Common myeloid progenitor, CD34-positive (primary cell): ENCODE data around the gene WNT10A.
A peak's percentile ranks its signal among the peaks of the same experiment; 100 is the strongest.

ENCODE experiments used
- CTCF ChIA-PET: fragments of 350-600 bp; sonication (Branson Sonifier 250); formaldehyde crosslinking; loops from one replicate; lab custom pipeline; 2021; ENCODE audit warnings: antibody characterized with exemption; lab: Charles Lee
- POLR2A ChIA-PET: fragments of 350-600 bp; sonication (Branson Sonifier 250); formaldehyde crosslinking; loops from one replicate; lab custom pipeline; 2021; ENCODE audit warnings: antibody characterized with exemption; lab: Charles Lee
- DNase-seq, 3 donors: peaks; one replicate each; pipeline versions ENCODE4 v3.0.0 to v3.0.0-alpha.2; 2013
- H3K27ac ChIP-seq, 2 experiments: 1 replicate in 1 of 2; 2 replicates in 1 of 2; pipeline ENCODE4 v1.7.0; 2013; ENCODE audit warnings: inconsistent platforms in 2 of 2, low read length in 2 of 2, mild to moderate bottlenecking in 2 of 2, low read depth in 1 of 2, moderate library complexity in 1 of 2; ENCODE audit not compliant: severe bottlenecking in 2 of 2, insufficient read depth in 1 of 2, poor library complexity in 1 of 2
- H3K27me3 ChIP-seq, 5 experiments: replicated peaks in 2 of 5; 1 replicate in 3 of 5; 2 replicates in 2 of 5; pipeline versions ENCODE4 v1.6.1 to v1.7.0; 2013; ENCODE audit warnings: low read length in 4 of 5, mild to moderate bottlenecking in 2 of 5, moderate library complexity in 2 of 5, inconsistent platforms in 1 of 5; ENCODE audit not compliant: insufficient read depth in 5 of 5, control insufficient read depth in 4 of 5
- H3K36me3 ChIP-seq, 4 experiments: 1 replicate in 2 of 4; 2 replicates in 2 of 4; pipeline versions ENCODE4 v1.6.1 to v1.7.0; 2013; ENCODE audit warnings: low read length in 3 of 4, control low read depth in 1 of 4, mild to moderate bottlenecking in 1 of 4; ENCODE audit not compliant: control insufficient read depth in 4 of 4, insufficient read depth in 4 of 4
- H3K4me1 ChIP-seq, 4 experiments: 1 replicate in 3 of 4; 2 replicates in 1 of 4; pipeline versions ENCODE4 v1.6.1 to v1.7.1; 2013; ENCODE audit warnings: low read length in 3 of 4, mild to moderate bottlenecking in 3 of 4, control low read depth in 1 of 4, inconsistent platforms in 1 of 4, moderate library complexity in 1 of 4; ENCODE audit not compliant: control insufficient read depth in 4 of 4, insufficient read depth in 4 of 4; ENCODE audit errors: control extremely low read depth in 1 of 4
- H3K4me3 ChIP-seq, 7 experiments: 1 replicate in 4 of 7; 2 replicates in 3 of 7; pipeline versions ENCODE4 v1.5.1 to v1.7.0; 2013; ENCODE audit warnings: mild to moderate bottlenecking in 7 of 7, low read length in 6 of 7, moderate library complexity in 6 of 7, inconsistent platforms in 2 of 7, low read depth in 2 of 7, control low read depth in 1 of 7; ENCODE audit not compliant: insufficient read depth in 4 of 7, control insufficient read depth in 1 of 7; ENCODE audit errors: extremely low read depth in 1 of 7
- H3K9me3 ChIP-seq, 5 experiments: 1 replicate in 4 of 5; 2 replicates in 1 of 5; pipeline versions ENCODE4 v1.6.1 to v1.7.1; 2013; ENCODE audit warnings: low read length in 4 of 5, mild to moderate bottlenecking in 2 of 5, inconsistent platforms in 1 of 5, low read depth in 1 of 5, moderate library complexity in 1 of 5; ENCODE audit not compliant: control insufficient read depth in 4 of 5, insufficient read depth in 2 of 5; ENCODE audit errors: control extremely low read depth in 1 of 5
- WGBS: methylation state at CpG from one replicate; pipeline ENCODE4 v1.1.5; 2013; ENCODE audit not compliant: insufficient coverage; 5-methylcytosine and 5-hydroxymethylcytosine counted together

WNT10A gene

DNA sequence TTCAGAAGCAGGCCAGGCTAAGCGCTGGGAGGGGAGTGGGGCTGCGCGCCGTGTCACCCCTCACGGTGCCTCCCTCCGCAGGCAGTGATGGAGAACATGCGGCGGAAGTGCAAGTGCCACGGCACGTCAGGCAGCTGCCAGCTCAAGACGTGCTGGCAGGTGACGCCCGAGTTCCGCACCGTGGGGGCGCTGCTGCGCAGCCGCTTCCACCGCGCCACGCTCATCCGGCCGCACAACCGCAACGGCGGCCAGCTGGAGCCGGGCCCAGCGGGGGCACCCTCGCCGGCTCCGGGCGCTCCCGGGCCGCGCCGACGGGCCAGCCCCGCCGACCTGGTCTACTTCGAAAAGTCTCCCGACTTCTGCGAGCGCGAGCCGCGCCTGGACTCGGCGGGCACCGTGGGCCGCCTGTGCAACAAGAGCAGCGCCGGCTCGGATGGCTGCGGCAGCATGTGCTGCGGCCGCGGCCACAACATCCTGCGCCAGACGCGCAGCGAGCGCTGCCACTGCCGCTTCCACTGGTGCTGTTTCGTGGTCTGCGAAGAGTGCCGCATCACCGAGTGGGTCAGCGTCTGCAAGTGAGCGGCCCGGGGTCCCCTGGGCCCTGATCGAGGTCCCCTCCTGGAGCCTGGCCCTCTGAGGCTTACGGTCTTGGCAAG, 12.2 kb downstream of the WNT10A start:
- Histone ChIP-seq H3K4me3 (peak overlapping the region in 6 of 7 experiments; percentile 4 to 44 (median 32)), H3K9me3 (no peaks in the 10 kb centered on the region), H3K27me3 (peaks cover 0 to 30% (median 6%) of the 10 kb centered on the region in 5 experiments), H3K4me1 (peaks cover 1 to 62% (median 45%) of the 10 kb centered on the region in 4 experiments), H3K36me3 (no peaks in the 10 kb centered on the region), H3K27ac (no peak overlapping the region)
- WGBS = under 1% methylated on average over 62 of the region's 72 CpGs
- ChIA-PET POLR2A (interaction anchor here (1.3 to 1.5 kb wide), 2 partner anchors 12 to 16 kb away, joined by 3 to 7 read pairs; partner anchors contain the start of gene WNT10A), CTCF (interaction anchor here (0.9 to 29.0 kb wide), 4 partner anchors 11 to 35 kb away, joined by 3 to 923 read pairs (median 4); partner anchors contain the start of gene WNT10A)
- peak; percentile 93 to 98 (median 97) for DNase-seq

GRCh38 chr2:218893349-218894150, 12.9 kb downstream of the WNT10A start:
- POLR2A ChIA-PET = interaction anchor here (1.3 to 1.5 kb wide), 2 partner anchors 13 to 17 kb away, joined by 3 to 7 read pairs; partner anchors contain the start of gene WNT10A
- CTCF ChIA-PET = interaction anchor here (0.9 to 29.0 kb wide), 5 partner anchors 10 to 42 kb away, joined by 3 to 923 read pairs (median 5); partner anchors contain the start of gene WNT10A
- no peaks in the 10 kb centered on the region for H3K9me3 ChIP-seq
- peak overlapping the region in 6 of 7 experiments; percentile 4 to 44 (median 32) for H3K4me3 ChIP-seq
- peaks cover 1 to 37% (median 12%) of the 10 kb centered on the region in 5 experiments for H3K27me3 ChIP-seq
- H3K27ac ChIP-seq = no peak overlapping the region
- WGBS = 7% methylated on average over 2 of the region's 10 CpGs
- H3K36me3 ChIP-seq = no peaks in the 10 kb centered on the region
- peaks cover 1 to 70% (median 51%) of the 10 kb centered on the region in 4 experiments for H3K4me1 ChIP-seq
- no peak for DNase-seq

DNA sequence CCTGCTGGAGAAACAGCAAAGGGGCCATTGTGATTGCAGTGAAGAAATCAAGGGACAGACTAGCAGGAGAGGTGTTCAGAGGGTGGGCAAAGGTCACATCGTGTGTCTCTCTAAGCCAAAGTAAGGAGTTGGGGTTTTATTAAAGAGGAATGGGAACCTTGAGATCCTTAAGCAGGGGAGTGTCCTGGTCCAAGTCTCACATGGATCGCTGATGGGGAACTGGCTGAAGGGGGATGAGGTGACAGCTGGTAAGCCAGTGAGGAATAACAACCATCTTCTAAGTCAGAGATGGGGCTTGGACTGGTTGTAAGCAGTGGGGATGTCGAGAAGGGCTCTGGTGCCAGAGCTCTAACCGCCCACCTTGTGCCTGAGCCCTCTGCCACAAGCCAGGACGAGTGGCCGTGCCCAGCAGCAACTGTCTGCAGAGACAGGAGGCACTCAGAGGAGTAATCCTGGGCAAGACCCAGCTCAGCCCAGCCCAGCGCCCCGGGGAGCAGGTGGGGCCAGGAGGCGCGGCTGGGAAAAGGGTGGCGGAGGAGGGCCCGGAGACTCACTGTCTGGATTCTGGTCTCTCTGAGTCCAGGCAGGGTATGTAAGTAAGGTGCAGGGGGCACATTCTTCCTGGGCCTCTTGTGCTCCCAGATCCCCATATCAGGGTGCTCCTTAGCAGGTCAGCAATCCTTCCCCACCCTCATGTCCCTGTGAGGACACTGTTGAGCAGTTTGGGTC, 13.7 kb downstream of the WNT10A start:
- 89% methylated on average over 12 of the region's 12 CpGs for WGBS

DNA sequence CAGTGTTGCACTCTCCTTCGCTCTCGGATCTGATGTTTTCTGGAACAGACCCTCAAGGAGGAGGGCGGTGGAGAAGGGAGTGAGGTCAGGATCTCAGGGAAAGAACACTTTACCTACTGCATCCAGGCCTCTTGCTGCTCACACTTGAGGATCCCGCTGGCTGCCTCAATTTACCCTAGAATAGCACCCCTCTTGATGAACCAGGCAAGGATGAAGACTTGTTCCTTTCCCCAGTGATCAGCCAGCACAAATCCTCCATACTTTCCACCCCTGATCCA, 14.2 kb downstream of the WNT10A start:
- peaks cover 12 to 50% (median 25%) of the 10 kb centered on the region in 5 experiments for H3K27me3 ChIP-seq
- H3K4me3 ChIP-seq = no peak overlapping the region
- CTCF ChIA-PET = interaction anchor here (4.0 to 29.0 kb wide), 3 partner anchors 16 to 43 kb away, joined by 28 to 923 read pairs (median 94); partner anchors contain the start of genes WNT10A and WNT6
- H3K36me3 ChIP-seq = no peaks in the 10 kb centered on the region
- no peak for DNase-seq
- peaks cover 1 to 72% (median 52%) of the 10 kb centered on the region in 4 experiments for H3K4me1 ChIP-seq
- POLR2A ChIA-PET = no interaction called here
- 100% methylated on average over 2 of the region's 4 CpGs for WGBS
- no peak overlapping the region for H3K27ac ChIP-seq
- no peaks in the 10 kb centered on the region for H3K9me3 ChIP-seq

More for the DNA sequence above, 13.7 kb downstream of the WNT10A start:
- Histone ChIP-seq H3K27me3 (peaks cover 7 to 45% (median 20%) of the 10 kb centered on the region in 5 experiments), H3K4me3 (no peak overlapping the region), H3K27ac (no peak overlapping the region), H3K4me1 (peaks cover 1 to 72% (median 52%) of the 10 kb centered on the region in 4 experiments), H3K36me3 (no peaks in the 10 kb centered on the region), H3K9me3 (no peaks in the 10 kb centered on the region)
- ChIA-PET CTCF (interaction anchor here (6.5 to 29.0 kb wide), 2 partner anchors 16 to 42 kb away, joined by 94 to 923 read pairs; partner anchors contain the start of gene WNT10A), POLR2A (no interaction called here)
- DNase-seq = no peak

- Histone ChIP-seq H3K27ac (no peak overlapping the region), H3K36me3 (no peaks in the 10 kb centered on the region), H3K4me3 (no peak overlapping the region), H3K4me1 (peaks cover 1 to 72% (median 52%) of the 10 kb centered on the region in 4 experiments), H3K27me3 (peaks cover 12 to 53% (median 27%) of the 10 kb centered on the region in 5 experiments), H3K9me3 (no peaks in the 10 kb centered on the region)
- no CpG with 5 or more reads among the region's 3 CpGs for WGBS
- POLR2A ChIA-PET = interaction anchor here (1.5 kb wide), 1 partner anchor 12 kb away, joined by 4 read pairs; no protein-coding TSS in a partner anchor
- CTCF ChIA-PET = interaction anchor here (4.0 to 29.0 kb wide), 3 partner anchors 17 to 43 kb away, joined by 28 to 923 read pairs (median 94); partner anchors contain the start of genes WNT10A and WNT6
- DNase-seq = no peak
Observed at GRCh38 chr2:218895326-218895725, 14.7 kb downstream of the WNT10A start.

DNA sequence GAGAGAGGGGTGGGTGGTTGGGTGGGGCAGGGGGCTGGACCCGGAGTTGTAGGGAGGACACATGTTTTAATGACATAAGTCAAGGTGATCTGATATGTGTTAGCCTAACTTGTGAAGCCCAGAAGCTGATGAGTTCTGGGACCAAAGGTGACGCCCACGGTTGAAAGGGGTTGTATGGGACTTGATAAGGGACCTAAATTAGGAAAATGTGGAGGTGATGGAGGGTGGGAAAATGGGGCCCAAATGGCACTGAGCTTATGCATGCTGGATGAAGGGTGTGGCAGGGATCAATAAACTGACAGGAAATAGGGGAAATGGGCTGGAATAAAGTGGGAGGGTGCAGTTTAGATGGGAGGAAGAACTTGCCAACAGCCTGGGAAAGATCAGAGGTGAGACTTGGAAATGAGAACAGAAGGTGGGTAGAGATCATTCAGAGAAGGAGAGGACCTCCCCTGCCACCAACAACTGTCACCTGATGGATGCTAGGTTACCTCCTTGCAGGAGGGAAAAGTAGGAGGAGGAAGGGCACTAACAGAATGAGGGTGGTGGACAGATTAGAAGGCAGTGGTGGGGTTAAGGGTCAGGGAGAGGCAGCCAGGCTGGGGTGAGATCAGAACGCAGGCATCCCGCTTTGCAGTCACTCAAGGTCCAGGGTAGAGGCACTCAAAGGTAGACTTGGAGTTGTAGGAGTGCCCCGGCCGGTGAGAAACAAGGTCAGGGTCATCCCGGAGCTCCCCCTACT, 15.3 kb downstream of the WNT10A start:
- Histone ChIP-seq H3K4me1 (peaks cover 1 to 72% (median 52%) of the 10 kb centered on the region in 4 experiments), H3K36me3 (no peaks in the 10 kb centered on the region), H3K27ac (no peak overlapping the region), H3K4me3 (peak overlapping the region in 2 of 7 experiments; percentile 11 to 45), H3K9me3 (no peaks in the 10 kb centered on the region), H3K27me3 (peaks cover 18 to 59% (median 29%) of the 10 kb centered on the region in 5 experiments)
- CTCF ChIA-PET = interaction anchor here (0.8 to 29.0 kb wide), 5 partner anchors 17 to 185 kb away, joined by 3 to 923 read pairs (median 28); partner anchors contain the start of genes CDK5R2, TTLL4, WNT10A and WNT6
- DNase-seq = no peak
- POLR2A ChIA-PET = interaction anchor here (1.5 to 3.0 kb wide), 2 partner anchors 13 to 19 kb away, joined by 4 to 19 read pairs; no protein-coding TSS in a partner anchor
- WGBS = 34% methylated on average over 8 of the region's 8 CpGs
